ENCODE data around the gene GUCD1. TPM values are rescaled to one million over a fixed set of nuclear protein-coding genes. Genes with fewer than 3 reads are reported as not detected.

GUCD1 gene
- polyA plus RNA-seq, 4 donors = 147 to 494 (median 314) TPM

DNA sequence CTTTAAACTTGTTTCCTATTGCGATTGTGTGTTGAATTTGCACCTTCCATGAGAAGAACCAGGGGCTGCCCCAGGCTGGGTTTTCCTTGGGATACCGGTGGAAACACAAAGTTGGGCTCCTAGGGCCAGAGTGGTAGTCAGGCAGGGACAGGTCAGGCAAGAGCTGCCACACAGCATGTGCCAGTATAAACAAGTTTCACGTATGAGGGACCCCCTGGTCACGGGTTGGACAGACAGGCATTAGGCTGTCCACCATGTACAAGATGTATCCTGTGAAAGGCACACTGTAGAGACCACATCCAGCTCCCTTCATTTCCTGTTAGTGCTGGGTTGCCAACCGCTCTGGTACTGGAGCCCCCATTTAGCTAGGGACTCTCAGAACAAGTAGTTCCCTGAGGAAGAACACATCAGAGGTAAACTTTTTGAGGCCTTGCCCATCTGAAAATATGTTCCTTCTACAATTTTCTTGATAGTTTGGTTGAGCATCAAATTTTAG, 51.0 kb downstream of the GUCD1 start:
- no peak overlapping the region for H3K4me3 ChIP-seq (ENCODE audit: low read depth in 1 of 3, low read length in 3 of 3)
- no peaks in the 10 kb centered on the region for H3K27me3 ChIP-seq (ENCODE audit: control insufficient read depth in 3 of 3, insufficient read depth in 3 of 3, low read length in 3 of 3)
- no peaks in the 10 kb centered on the region for H3K9me3 ChIP-seq (ENCODE audit: control insufficient read depth in 2 of 2, insufficient read depth in 1 of 2, low read depth in 1 of 2, low read length in 1 of 2)
- WGBS, 3 donors = 89 to 95% (median 94%) methylated on average over 5 of the region's 5 CpGs
- FAIRE-seq = no peak
- peaks cover 0 to 6% (median 0%) of the 10 kb centered on the region in 3 donors for H3K36me3 ChIP-seq (ENCODE audit: control insufficient read depth in 3 of 3, insufficient read depth in 2 of 3, low read depth in 1 of 3, low read length in 3 of 3)
- peaks cover 4 to 83% (median 8%) of the 10 kb centered on the region in 3 donors for H3K4me1 ChIP-seq (ENCODE audit: control insufficient read depth in 3 of 3, insufficient read depth in 2 of 3, low read depth in 1 of 3, low read length in 2 of 3)
- no peak for DNase-seq
- no peak overlapping the region for H3K27ac ChIP-seq (ENCODE audit: low read depth in 1 of 3, low read length in 2 of 3)

DNA sequence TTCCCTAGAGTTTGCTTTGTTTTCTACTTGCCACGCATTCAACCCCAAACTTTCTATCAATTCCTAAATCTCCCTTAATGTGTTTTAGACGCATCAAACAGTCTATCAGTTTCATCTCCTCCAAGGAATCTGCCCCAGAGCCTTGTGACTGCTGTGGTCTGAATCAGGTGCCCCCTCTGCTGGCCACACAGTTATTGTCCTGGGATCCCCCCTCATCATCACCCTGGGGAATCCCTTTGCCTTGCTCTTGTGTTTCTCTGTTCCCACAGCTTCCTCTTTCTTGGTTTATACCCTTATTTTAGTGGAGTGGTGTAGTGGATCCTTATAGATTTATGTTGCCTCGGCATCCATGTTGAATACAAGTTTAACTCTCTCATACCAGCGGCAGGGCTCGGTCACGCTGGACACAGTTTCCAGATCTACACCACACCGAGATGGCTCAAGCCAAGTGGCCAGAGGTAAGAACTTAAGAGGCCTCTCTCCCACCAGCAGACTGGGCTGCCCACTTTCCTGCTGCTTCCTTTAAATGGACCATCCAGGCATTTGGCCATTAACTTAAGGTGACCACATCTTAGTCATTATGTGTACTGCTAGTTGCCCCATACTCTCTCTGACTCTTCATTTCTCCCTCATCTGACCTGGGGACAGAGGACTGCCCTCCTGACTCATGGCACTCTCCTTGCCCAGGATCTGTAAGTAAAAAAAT, 51.6 kb downstream of the GUCD1 start:
- no peak for FAIRE-seq

DNA sequence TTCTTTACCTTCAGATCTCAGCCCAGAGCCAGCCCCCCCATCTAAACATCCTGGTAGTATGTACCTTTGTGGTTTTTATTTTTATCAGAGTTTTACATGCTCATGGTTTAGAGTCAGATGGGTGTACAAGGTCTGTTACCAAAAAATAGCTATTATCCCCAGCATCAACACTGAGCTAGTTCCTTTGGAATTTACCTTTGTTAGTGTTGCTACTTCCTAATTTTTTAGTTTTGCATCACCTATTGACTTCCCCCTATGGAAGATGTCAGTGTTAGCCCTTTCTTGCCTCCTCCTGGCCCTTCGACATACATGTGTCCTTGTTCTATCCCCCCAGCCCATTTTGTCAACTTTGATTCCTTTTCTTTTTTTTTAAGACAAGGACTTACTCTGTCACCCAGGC, 52.4 kb downstream of the GUCD1 start:
- Histone ChIP-seq H3K27me3 (ENCODE audit: control insufficient read depth in 3 of 3, insufficient read depth in 3 of 3, low read length in 3 of 3) (no peaks in the 10 kb centered on the region), H3K36me3 (ENCODE audit: control insufficient read depth in 3 of 3, insufficient read depth in 2 of 3, low read depth in 1 of 3, low read length in 3 of 3) (peaks cover 0 to 6% (median 0%) of the 10 kb centered on the region in 3 donors), H3K4me3 (ENCODE audit: low read depth in 1 of 3, low read length in 3 of 3) (no peak overlapping the region), H3K4me1 (ENCODE audit: control insufficient read depth in 3 of 3, insufficient read depth in 2 of 3, low read depth in 1 of 3, low read length in 2 of 3) (peaks cover 4 to 87% (median 8%) of the 10 kb centered on the region in 3 donors), H3K9me3 (ENCODE audit: control insufficient read depth in 2 of 2, insufficient read depth in 1 of 2, low read depth in 1 of 2, low read length in 1 of 2) (no peaks in the 10 kb centered on the region), H3K27ac (ENCODE audit: low read depth in 1 of 3, low read length in 2 of 3) (no peak overlapping the region)
- FAIRE-seq (no peak), DNase-seq (no peak)
- WGBS, 3 donors = 81 to 100% (median 88%) methylated on average over 1 of the region's 1 CpG

More for the DNA sequence above, 51.6 kb downstream of the GUCD1 start:
- WGBS, 3 donors = 76 to 85% (median 79%) methylated on average over 7 of the region's 7 CpGs
- peak in 1 of 2 donors; percentile 49 for DNase-seq
- H3K27me3 ChIP-seq (ENCODE audit: control insufficient read depth in 3 of 3, insufficient read depth in 3 of 3, low read length in 3 of 3) = no peaks in the 10 kb centered on the region
- H3K4me3 ChIP-seq (ENCODE audit: low read depth in 1 of 3, low read length in 3 of 3) = no peak overlapping the region
- peaks cover 4 to 86% (median 8%) of the 10 kb centered on the region in 3 donors for H3K4me1 ChIP-seq (ENCODE audit: control insufficient read depth in 3 of 3, insufficient read depth in 2 of 3, low read depth in 1 of 3, low read length in 2 of 3)
- H3K36me3 ChIP-seq (ENCODE audit: control insufficient read depth in 3 of 3, insufficient read depth in 2 of 3, low read depth in 1 of 3, low read length in 3 of 3) = peaks cover 0 to 6% (median 0%) of the 10 kb centered on the region in 3 donors
- no peaks in the 10 kb centered on the region for H3K9me3 ChIP-seq (ENCODE audit: control insufficient read depth in 2 of 2, insufficient read depth in 1 of 2, low read depth in 1 of 2, low read length in 1 of 2)
- H3K27ac ChIP-seq (ENCODE audit: low read depth in 1 of 3, low read length in 2 of 3) = no peak overlapping the region

DNA sequence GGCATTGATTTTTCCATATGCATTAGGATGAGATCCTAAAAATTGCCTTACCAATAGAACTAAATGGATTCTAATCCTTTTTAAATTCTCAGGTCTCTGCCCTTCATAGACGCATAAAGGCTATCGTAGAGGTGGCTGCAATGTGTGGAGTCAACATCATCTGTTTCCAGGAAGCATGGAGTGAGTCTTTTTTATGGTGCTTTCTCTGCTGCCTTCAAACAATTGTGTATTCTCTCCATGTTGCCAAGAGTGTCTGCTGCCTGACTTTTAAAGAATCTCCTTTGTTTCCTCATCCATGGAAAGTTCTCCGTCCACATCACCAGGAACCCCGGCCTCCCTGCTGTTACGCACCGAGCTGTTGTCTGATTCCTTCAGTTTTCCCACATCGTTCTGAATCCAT, 52.9 kb downstream of the GUCD1 start:
- Histone ChIP-seq H3K27me3 (ENCODE audit: control insufficient read depth in 3 of 3, insufficient read depth in 3 of 3, low read length in 3 of 3) (no peaks in the 10 kb centered on the region), H3K36me3 (ENCODE audit: control insufficient read depth in 3 of 3, insufficient read depth in 2 of 3, low read depth in 1 of 3, low read length in 3 of 3) (peaks cover 0 to 6% (median 0%) of the 10 kb centered on the region in 3 donors), H3K4me1 (ENCODE audit: control insufficient read depth in 3 of 3, insufficient read depth in 2 of 3, low read depth in 1 of 3, low read length in 2 of 3) (peaks cover 1 to 86% (median 5%) of the 10 kb centered on the region in 3 donors), H3K9me3 (ENCODE audit: control insufficient read depth in 2 of 2, insufficient read depth in 1 of 2, low read depth in 1 of 2, low read length in 1 of 2) (no peaks in the 10 kb centered on the region), H3K27ac (ENCODE audit: low read depth in 1 of 3, low read length in 2 of 3) (peak overlapping the region in 1 of 3 donors; percentile 21), H3K4me3 (ENCODE audit: low read depth in 1 of 3, low read length in 3 of 3) (no peak overlapping the region)
- no peak for DNase-seq
- FAIRE-seq = no peak
- WGBS, 3 donors = 72 to 83% (median 81%) methylated on average over 7 of the region's 7 CpGs

DNA sequence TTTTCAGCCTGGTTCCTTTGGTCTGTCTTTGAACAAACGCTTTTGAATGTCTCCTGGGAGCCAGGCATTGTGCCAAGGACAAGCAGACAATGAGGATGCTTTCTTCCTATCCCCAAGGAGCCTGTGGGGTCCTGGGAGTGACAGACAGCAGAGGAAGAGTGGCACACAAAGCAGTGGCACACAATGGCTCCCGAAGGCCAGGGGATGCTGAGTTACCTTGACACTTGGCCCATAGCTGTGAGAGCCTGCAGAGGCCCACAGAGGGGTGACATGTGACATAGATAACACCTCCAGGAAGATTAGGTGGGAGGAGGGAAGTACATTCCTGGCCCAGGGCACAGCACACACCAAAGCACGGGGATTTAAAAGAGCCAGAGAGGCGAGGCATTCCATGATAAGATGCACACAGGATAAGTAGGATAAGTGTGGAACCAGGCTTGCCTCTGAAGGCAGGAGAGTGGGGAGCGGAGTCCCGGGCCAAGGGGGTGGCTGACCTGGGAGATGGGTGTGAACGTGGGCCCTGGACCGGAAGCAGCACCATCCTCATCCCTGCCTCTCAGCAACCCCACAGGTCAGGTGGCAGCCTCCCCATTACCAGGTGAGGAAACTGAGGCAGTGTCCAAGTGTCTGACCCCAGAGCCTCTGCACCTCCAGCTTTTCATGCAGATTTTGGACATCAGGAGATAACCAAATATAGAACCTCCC, 53.5 kb downstream of the GUCD1 start:
- 51 to 78% (median 76%) methylated on average over 8 of the region's 8 CpGs for WGBS, 3 donors
- Histone ChIP-seq H3K4me1 (ENCODE audit: control insufficient read depth in 3 of 3, insufficient read depth in 2 of 3, low read depth in 1 of 3, low read length in 2 of 3) (peaks cover 0 to 80% (median 1%) of the 10 kb centered on the region in 3 donors), H3K9me3 (ENCODE audit: control insufficient read depth in 2 of 2, insufficient read depth in 1 of 2, low read depth in 1 of 2, low read length in 1 of 2) (no peaks in the 10 kb centered on the region), H3K27me3 (ENCODE audit: control insufficient read depth in 3 of 3, insufficient read depth in 3 of 3, low read length in 3 of 3) (no peaks in the 10 kb centered on the region), H3K36me3 (ENCODE audit: control insufficient read depth in 3 of 3, insufficient read depth in 2 of 3, low read depth in 1 of 3, low read length in 3 of 3) (peaks cover 0 to 6% (median 0%) of the 10 kb centered on the region in 3 donors), H3K27ac (ENCODE audit: low read depth in 1 of 3, low read length in 2 of 3) (no peak overlapping the region), H3K4me3 (ENCODE audit: low read depth in 1 of 3, low read length in 3 of 3) (no peak overlapping the region)
- FAIRE-seq (no peak), DNase-seq (peak in 1 of 2 donors; percentile 58)

DNA sequence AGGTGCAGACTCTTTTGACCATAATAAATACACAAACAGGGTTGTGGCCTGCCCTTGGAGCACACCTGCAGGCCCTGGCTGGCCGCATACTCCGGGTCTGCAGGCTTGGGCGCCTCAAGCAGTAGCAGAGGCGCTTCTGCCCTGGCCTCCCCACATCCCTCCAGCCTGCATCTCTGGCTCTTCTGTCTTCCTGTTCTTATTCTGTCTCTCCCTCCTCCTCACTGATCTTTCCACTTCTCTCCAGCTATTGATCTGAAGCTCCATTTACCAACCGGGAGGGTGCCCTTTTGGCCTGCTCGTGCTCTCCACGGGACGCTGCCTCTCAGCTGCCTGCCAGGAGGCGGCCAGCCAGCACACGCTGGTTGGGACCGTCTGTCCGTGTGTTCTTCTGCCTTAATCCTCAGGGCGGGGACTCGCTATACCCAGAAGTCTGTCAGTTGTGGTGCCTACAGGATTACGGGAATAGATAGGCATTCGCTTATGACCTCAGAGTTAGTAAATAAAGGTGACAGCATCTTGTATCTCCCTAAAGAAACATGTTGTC, 54.6 kb downstream of the GUCD1 start:
- Histone ChIP-seq H3K4me3 (ENCODE audit: low read depth in 1 of 3, low read length in 3 of 3) (no peak overlapping the region), H3K9me3 (ENCODE audit: control insufficient read depth in 2 of 2, insufficient read depth in 1 of 2, low read depth in 1 of 2, low read length in 1 of 2) (peaks cover under 1 to 6% of the 10 kb centered on the region in 2 donors), H3K4me1 (ENCODE audit: control insufficient read depth in 3 of 3, insufficient read depth in 2 of 3, low read depth in 1 of 3, low read length in 2 of 3) (peaks cover 0 to 69% (median 0%) of the 10 kb centered on the region in 3 donors), H3K27me3 (ENCODE audit: control insufficient read depth in 3 of 3, insufficient read depth in 3 of 3, low read length in 3 of 3) (peaks cover 0 to under 1% (median 0%) of the 10 kb centered on the region in 3 donors), H3K36me3 (ENCODE audit: control insufficient read depth in 3 of 3, insufficient read depth in 2 of 3, low read depth in 1 of 3, low read length in 3 of 3) (peaks cover 0 to 6% (median 0%) of the 10 kb centered on the region in 3 donors), H3K27ac (ENCODE audit: low read depth in 1 of 3, low read length in 2 of 3) (no peak overlapping the region)
- DNase-seq (peak in 1 of 2 donors; percentile 41), FAIRE-seq (no peak)
- WGBS, 3 donors = 29 to 69% (median 47%) methylated on average over 16 of the region's 16 CpGs

DNA sequence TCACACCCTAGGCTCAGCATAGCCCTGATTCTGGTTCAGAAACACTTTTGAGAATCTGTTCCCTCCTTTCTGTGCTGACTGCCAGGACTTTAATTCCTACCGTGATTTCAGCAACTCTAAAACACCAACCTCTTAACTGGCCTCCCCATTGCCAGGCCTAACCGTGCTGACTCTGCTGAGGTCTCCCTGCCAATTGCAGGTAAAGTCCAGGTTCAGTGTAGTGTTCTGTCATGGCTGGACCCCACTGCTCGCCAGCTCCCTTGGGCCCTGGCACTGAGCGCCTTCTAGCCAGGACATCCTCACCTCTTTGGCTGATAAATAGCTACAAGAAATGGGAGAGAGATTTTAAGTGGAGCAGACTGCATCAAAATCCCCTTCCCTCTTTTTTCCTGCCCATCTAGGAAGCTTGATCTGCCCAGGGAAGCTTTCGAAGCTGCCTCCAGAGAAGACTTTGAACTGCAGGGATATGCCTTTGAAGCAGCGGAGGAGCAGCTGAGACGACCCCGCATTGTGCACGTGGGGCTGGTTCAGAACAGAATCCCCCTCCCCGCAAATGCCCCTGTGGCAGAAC, 55.1 kb downstream of the GUCD1 start:
- DNase-seq (no peak), FAIRE-seq (no peak)

DNA sequence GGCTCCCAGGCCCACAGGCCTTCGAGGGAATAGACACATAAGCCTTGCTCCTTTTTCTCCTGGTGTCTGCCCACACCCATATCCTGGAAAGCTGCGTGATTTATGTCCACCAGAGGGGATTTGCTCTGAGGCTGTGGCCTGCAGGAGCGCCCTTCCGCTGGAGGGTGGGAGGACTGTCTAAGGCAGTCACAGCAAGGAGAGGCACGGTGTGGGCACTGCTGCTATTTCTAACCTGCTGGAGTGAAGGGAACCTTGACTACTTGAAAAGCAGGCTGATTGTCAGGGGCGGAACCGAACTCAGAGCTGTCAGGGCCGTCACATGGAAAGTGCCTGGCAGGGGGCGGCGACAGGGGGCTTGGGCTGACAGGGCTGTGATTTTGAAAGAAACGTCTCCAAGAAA, 56.1 kb downstream of the GUCD1 start:
- H3K4me3 ChIP-seq (ENCODE audit: low read depth in 1 of 3, low read length in 3 of 3) = no peak overlapping the region
- peaks cover 0 to 4% (median 0%) of the 10 kb centered on the region in 3 donors for H3K36me3 ChIP-seq (ENCODE audit: control insufficient read depth in 3 of 3, insufficient read depth in 2 of 3, low read depth in 1 of 3, low read length in 3 of 3)
- H3K27ac ChIP-seq (ENCODE audit: low read depth in 1 of 3, low read length in 2 of 3) = no peak overlapping the region
- H3K9me3 ChIP-seq (ENCODE audit: control insufficient read depth in 2 of 2, insufficient read depth in 1 of 2, low read depth in 1 of 2, low read length in 1 of 2) = peaks cover 1 to 11% of the 10 kb centered on the region in 2 donors
- DNase-seq (no peak), FAIRE-seq (no peak)
- peaks cover 0 to 8% (median 7%) of the 10 kb centered on the region in 3 donors for H3K27me3 ChIP-seq (ENCODE audit: control insufficient read depth in 3 of 3, insufficient read depth in 3 of 3, low read length in 3 of 3)
- H3K4me1 ChIP-seq (ENCODE audit: control insufficient read depth in 3 of 3, insufficient read depth in 2 of 3, low read depth in 1 of 3, low read length in 2 of 3) = peaks cover 0 to 70% (median 0%) of the 10 kb centered on the region in 3 donors
- 92 to 93% (median 93%) methylated on average over 11 of the region's 11 CpGs for WGBS, 3 donors

More for the DNA sequence above, 55.1 kb downstream of the GUCD1 start:
- Histone ChIP-seq H3K36me3 (ENCODE audit: control insufficient read depth in 3 of 3, insufficient read depth in 2 of 3, low read depth in 1 of 3, low read length in 3 of 3) (peaks cover 0 to 6% (median 0%) of the 10 kb centered on the region in 3 donors), H3K4me1 (ENCODE audit: control insufficient read depth in 3 of 3, insufficient read depth in 2 of 3, low read depth in 1 of 3, low read length in 2 of 3) (peaks cover 0 to 69% (median 0%) of the 10 kb centered on the region in 3 donors), H3K27me3 (ENCODE audit: control insufficient read depth in 3 of 3, insufficient read depth in 3 of 3, low read length in 3 of 3) (peaks cover 0 to 4% (median 0%) of the 10 kb centered on the region in 3 donors), H3K9me3 (ENCODE audit: control insufficient read depth in 2 of 2, insufficient read depth in 1 of 2, low read depth in 1 of 2, low read length in 1 of 2) (peaks cover 1 to 11% of the 10 kb centered on the region in 2 donors), H3K4me3 (ENCODE audit: low read depth in 1 of 3, low read length in 3 of 3) (no peak overlapping the region), H3K27ac (ENCODE audit: low read depth in 1 of 3, low read length in 2 of 3) (no peak overlapping the region)
- WGBS, 3 donors = 56 to 87% (median 81%) methylated on average over 10 of the region's 10 CpGs
